Prostate gland (tissue), 2 donors: ENCODE measurements around the gene PRKD1.

Experiments used
- CTCF ChIP-seq, 4 experiments: fragments of 200-600 bp in 2 of 4; fragments of 450-650 bp in 2 of 4; sonication (generic) in 2 of 4; IDR thresholded peaks; 1 replicate in 3 of 4; 2 replicates in 1 of 4; pipeline ENCODE4 v1.5.1; 2016 to 2019; ENCODE audit warnings: antibody characterized with exemption in 4 of 4, mild to moderate bottlenecking in 2 of 4, moderate library complexity in 2 of 4
- POLR2A ChIP-seq: fragments of 450-650 bp; IDR thresholded peaks from one replicate; pipeline ENCODE4 v1.6.1; 2016; ENCODE audit warnings: antibody characterized with exemption, mild to moderate bottlenecking
- POLR2AphosphoS5 ChIP-seq: sonication (generic); formaldehyde crosslinking; IDR thresholded peaks from one replicate; pipeline ENCODE4 v1.6.1; 2017; ENCODE audit warnings: antibody characterized with exemption

DNA sequence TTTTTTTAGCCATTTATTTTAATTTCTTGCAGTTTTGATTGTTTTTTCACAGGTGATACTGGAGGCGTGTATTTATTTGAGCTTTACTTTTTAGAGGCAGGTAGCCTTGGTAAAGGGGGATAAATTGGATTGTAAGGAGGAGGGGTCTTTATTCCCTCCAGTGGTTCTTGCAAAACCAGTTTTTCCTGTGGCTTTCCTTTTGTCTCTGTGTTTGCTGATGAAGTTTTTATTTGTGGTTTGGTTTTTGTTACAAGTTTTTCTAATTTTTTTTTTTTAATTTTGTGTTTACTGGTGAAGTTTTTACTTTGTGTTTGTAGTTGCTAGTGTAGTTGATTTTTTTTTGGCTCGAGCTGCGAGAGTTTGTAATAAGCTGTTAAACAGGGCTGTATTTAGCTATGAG lies 278.5 kb downstream of the PRKD1 start:
- TF ChIP-seq POLR2A (no peak), CTCF (IDR thresholded peaks at IDR 0.05) (no peak), POLR2AphosphoS5 (no peak)
